OCI-LY1 (cell line): ENCODE data around the gene TGM6.

Source experiments
- EZH2 ChIP-seq: fragments of 200-600 bp; sonication (generic), shearing (Covaris generic); IDR thresholded peaks from 2 replicates; pipeline ENCODE4 v1.8.0; 2017; ENCODE audit warnings: borderline replicate concordance, mixed run types, mild to moderate bottlenecking, antibody characterized with exemption, low read length, moderate library complexity, mixed read lengths
- TF ChIP-seq, protein P1 (sequence below): fragments of 200-600 bp; sonication (generic), shearing (Covaris generic); IDR thresholded peaks from 2 replicates; pipeline ENCODE4 v1.5.1; 2017; ENCODE audit warnings: mild to moderate bottlenecking, antibody characterized with exemption, low read length, moderate library complexity, mixed read lengths

DNA sequence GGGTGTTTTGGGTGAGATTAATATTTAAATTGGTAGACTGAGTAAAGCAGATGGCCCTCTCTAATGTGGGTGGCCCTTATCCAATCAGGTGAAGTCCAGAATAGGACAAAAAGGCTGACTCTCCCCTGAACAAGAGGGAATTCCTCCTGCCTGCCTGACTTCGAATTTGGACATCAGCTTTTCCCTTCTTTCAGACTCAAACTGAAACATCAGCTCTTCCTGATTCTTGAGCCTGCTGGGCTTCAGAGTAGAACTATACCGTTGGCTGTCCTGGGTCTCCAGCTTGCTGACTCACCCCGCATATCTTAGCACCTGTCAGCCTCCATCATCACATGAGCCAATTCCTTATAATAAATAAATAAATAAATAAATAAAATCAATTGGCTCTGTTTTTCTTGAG, 15.0 kb upstream of the TGM6 start:
- TF ChIP-seq, protein P1, sequence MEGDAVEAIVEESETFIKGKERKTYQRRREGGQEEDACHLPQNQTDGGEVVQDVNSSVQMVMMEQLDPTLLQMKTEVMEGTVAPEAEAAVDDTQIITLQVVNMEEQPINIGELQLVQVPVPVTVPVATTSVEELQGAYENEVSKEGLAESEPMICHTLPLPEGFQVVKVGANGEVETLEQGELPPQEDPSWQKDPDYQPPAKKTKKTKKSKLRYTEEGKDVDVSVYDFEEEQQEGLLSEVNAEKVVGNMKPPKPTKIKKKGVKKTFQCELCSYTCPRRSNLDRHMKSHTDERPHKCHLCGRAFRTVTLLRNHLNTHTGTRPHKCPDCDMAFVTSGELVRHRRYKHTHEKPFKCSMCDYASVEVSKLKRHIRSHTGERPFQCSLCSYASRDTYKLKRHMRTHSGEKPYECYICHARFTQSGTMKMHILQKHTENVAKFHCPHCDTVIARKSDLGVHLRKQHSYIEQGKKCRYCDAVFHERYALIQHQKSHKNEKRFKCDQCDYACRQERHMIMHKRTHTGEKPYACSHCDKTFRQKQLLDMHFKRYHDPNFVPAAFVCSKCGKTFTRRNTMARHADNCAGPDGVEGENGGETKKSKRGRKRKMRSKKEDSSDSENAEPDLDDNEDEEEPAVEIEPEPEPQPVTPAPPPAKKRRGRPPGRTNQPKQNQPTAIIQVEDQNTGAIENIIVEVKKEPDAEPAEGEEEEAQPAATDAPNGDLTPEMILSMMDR, result no peak
- no peak for TF ChIP-seq EZH2
